A549 treated with CpdA at 1 μM for 4 hours (cell line): ENCODE data around the gene SNN. TPM values are rescaled to one million over a fixed set of nuclear protein-coding genes. Genes with fewer than 3 reads are reported as not detected.

Experiments used
- total RNA-seq: library from RNA; stranded (reverse); fragments of 200-300 nt; extraction: Qiagen RNA extraction; gene quantifications from 5 replicates; pipeline ENCODE4 v1.2.3, GENCODE V29; 2022; ENCODE audit warnings: low read depth

The SNN gene
- total RNA-seq: 7.3 to 9.7 TPM (median 8.9 TPM) in 5 replicates

GRCh38 chr16:11667824-11668622 lies at the start of gene SNN:
SNN (plus strand) TSS chr16:11668455; CDS start chr16:11676060, 7,605 bp downstream.

Other genes starting within 250 kb of the SNN start
- 190 to 209 TPM (median 203 TPM) in 5 replicates for gene LITAF, start 81.5 kb upstream of the SNN start, total RNA-seq
- 36.9 to 40.0 TPM (median 39.4 TPM) in 5 replicates for gene TXNDC11, start 74.4 kb downstream of the SNN start, total RNA-seq
- 25.3 to 37.3 TPM (median 25.6 TPM) in 5 replicates for gene ZC3H7A, start 128.8 kb downstream of the SNN start, total RNA-seq
- gene RSL1D1, start 183.1 kb downstream of the SNN start, total RNA-seq: 217 to 294 TPM (median 237 TPM) in 5 replicates
- 190 to 228 TPM (median 205 TPM) in 5 replicates for gene GSPT1, start 247.5 kb downstream of the SNN start, total RNA-seq